HG03175 (cell line): Measurements from ENCODE around the gene MARK3.

ENCODE experiments used
- ATAC-seq: cut with Tn5 transposase; IDR thresholded peaks from one replicate; pipeline ENCODE4 v1.9.1; 2021; ENCODE audit warnings: mild to moderate bottlenecking, moderate library complexity; ENCODE audit not compliant: unreplicated experiment

The MARK3 gene

DNA sequence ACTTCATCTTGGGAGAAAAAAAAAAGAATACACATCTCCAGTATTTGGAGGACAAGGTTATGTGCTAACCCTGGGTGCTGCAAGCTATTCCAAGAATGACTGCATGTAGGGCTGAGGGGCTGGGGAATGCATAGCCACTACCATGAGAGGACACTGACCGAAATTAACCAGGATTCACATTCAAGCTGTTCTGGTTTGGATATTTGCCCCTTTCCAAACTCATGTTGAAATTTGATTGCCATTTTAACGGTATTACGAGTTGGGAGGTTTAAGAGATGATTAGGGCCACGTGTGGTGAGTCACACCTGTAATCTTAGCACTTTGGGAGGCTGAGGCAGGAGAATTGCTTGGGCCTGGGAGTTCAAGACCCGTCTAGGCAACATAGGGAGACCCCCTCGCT, 18.5 kb upstream of the MARK3 start:
- ATAC-seq: no peak

DNA sequence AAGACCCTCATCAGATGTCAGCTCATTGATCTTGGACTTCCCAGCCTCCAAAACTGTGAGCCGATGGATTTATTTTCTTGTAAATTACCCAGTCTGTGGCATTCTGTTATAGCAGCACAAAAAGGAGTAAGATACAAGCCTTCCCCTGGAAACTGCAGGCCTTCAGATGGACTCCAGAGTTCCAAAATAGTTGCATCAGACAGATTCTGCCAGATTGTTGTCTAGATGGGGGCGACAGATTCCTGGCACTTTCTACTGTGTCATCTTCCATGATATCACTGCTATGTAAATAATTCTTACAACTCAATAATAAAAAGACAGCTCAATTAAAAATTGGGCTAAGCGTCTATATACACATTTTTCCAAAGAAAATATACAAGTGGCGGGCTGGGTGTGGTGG, 17.2 kb upstream of the MARK3 start:
- no peak for ATAC-seq

DNA sequence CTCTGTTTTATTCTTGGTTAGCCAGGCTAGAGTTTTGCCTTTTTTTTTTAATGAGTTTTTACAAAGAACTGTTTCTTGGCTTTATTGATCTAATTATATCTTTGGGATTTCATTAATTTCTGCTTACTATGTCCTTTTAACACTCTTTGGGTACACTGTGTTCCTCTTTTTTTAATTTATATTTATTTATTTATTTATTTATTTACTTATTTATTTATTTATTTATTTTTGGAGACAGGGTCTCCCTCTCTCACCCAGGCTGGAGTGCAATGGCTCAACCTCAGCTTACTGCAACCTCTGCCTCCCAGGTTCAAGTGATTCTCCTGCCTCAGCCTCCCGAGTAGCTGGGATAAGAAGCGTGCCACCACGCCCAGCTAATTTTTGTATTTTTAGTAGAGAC, 15.1 kb upstream of the MARK3 start:
- ATAC-seq: no peak

DNA sequence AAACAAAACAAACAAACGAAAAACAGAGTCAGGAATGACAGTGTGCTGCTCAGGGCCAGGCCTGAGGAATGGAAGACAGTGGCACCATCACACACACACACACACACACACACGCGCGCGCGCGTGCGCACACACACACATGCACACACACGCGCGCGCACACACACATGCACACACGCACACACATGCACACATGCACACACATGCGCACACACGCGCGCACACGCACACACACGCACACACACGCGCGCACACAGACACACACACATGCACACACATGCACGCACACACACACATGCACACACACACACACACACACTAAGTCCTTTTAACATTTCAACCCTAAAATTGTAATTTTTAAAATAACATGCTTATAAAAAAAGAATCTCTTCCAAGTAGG, 13.2 kb upstream of the MARK3 start:
- ATAC-seq: no peak

DNA sequence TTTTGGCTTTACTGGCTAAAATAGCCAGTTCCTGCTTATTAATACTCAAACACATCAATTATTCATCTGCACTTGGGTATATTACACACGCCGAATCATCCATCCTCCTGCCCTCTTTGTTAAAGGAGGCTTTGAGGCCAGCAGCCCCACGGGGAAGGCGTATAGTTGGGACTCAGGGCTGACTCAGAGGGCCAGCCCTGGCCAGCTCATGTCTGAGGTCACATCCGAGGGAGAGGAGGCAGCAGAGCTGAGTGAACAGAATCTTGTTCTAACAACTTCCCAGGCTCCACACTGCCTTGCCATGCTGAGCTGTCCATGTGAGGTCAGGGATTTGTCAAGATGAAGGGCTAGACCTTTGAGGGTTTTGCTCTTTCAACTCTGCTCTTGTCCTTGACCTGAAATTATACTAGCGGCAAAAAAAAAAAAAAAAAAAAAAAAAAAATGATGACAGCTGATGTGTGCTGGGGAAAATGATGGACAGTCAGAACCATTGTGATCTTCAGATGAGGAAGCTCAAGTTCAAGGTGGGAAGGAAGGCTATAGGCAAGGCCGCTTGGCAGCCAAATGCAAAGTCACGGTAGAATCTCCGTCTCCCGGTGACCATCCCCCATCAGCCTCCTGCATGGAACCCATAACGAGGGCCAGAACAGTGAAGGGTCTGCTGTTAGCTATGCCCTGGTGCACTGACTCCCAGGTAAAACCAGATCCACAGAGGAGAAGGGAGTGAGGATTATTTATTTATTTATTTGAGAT, 12.5 kb upstream of the MARK3 start:
- ATAC-seq: no peak

DNA sequence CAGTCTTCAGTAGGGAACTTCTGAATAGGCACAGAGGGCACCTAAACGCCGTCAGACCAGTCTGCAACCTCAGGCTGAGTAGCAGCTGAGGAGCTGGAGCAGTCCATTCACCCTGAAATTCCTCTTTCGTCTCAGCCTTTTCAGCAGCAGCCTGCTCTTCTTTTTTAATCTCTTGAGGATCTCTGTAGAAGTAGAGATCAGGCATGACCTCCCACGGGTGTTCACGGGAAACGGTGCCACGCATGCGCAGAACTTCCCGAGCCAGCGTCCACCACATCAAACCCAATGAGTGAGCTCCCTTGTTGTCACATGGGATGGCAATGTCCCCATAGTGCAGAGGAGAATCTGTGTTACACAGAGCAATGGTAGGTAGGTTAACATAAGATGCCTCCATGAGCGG, 11.1 kb upstream of the MARK3 start:
- no peak for ATAC-seq

DNA sequence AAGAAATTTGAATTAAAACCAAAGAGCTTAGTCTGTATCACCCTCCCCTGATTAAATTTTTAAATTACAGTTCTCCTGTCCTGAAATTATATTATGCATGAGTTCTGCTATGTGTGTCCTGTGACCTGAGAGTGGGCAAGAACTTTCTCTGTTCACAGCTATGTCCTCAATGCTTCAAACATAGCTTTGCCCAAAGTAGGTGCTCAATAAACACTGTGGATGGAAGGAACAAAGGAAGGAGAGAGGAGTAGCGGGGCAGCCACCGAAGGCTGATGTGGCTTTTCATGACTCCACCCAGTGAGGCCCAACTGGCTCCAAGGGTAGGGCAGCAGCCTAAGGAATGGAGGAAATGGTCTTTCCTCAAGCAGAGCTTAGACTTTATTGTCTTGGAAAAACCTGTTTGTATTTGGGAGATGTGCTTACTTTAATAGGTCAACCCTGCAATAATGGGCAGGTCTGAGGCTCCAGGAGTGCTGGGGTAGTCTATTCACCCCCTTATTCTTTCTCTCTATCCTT, 7.6 kb upstream of the MARK3 start:
- no peak for ATAC-seq

DNA sequence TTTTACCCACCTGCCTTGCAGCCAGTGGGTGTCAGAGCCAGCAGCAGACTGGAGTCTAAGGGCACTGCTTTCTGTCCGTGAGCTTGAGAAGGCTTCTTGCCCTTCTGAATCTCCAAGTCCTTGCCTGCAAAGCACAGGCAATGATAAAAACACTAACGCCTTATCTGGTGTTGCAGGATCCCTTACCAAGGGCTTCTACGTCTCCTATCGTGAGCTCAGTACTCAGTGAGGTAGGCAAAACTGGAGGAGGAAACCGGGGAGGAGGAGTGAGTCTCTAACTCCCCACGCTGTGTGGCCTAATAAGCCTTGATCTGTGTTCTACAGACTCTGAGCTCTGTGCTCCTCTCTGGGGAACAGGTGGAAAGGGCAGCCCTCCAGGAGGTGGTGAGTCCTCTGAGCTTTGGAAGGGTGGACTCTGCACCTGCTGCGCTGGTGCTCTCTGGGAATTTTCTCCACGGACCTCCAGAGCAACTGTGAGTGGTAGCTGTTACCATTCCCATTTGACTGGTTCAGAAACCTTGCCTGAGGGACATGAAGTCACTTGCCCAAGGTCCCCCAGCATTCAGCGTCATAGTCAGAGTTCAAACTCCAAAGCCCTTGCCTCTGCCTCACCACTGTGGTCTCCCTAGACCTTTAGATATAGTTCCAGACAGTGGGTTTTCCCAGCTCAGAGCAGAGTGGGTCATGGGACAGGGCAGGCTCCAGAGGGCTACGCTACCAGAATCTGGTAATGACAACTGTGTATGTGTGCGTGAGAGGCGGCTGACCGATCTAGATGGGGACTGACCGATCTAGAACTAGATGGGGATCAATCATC, 7.0 kb upstream of the MARK3 start:
- no peak for ATAC-seq

DNA sequence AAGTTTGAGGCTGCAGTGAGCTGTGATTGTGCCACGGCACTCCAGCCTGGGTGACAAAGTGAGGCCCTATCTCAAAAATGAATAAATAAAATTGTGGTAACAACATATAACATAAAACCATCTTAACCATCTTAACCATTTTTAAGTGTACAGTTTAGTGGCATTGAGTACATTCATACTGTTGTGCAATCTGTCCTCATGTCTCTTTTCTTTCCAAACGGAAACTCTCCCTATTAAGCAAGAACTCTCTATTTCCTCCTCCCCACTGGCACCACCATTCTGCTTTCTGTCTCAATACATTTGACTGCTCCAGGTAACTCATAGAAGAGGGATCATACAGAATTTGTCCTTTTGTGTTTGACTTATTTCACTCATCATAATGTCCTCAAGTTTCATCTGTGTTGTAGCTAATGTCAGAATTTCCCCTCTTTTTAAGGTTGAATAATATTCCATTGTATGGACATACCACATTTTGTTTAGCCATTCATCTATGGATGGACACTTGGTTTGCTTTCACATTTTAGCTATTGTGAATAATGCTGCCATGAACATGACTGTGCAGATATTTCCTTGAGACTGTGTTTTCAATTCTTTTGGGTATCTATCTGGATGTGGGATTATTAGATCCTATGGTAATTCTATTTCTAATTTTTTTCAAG, 4.4 kb upstream of the MARK3 start:
- no peak for ATAC-seq

DNA sequence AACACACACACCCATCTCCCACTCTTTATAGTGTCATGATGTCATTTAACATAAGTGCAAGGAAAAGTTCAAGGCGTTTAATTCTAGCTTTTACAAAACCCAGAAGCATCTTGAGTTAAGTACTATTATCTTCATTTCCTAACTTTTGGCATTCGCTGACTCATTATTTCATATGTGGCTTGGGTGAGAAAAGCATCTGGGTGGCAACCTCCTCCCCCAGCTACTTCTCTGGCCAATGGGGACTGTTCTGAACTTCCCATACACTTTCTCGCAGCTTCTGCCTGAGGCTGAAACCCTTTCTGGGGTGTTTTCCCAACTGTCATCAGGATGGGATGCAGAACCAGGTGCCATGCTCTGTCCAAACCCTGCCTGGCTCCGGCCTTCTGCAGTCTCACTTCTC, 2.8 kb upstream of the MARK3 start:
- ATAC-seq: no peak

DNA sequence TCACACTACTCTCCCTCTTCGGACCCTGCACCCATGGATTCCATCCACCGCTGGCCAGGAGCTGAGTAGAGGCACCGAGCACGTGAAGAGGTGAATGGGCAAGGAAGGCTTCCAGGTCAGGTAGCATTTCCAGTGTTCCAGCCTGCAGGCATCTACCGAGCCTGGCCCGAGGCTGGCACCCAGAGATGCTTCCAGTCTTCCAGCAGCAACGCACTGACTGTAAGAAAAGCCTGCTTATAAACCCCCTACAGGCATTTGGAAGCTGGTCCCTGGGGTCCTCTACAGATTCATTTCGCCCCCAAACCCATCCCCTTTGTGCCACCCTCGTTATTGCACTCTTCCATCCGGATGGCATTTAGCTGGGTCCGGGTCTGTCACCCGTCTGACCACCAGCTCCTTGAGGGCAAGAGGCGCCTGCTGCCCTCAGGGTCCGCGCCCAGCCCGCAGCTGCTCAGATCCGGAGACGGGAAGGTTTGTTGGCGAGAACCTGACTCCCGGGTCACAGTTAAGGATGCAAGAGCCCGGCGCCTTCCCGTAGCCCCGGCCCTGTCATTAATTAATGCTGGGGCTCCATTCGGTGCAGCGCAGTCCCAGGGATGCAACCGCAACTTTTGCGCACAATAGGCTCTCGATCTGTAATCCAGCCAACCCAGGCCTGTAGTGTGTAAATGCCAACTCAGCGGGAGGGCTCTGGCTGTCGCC, 614 bp upstream of the MARK3 start:
- ATAC-seq: peak; percentile 16

DNA sequence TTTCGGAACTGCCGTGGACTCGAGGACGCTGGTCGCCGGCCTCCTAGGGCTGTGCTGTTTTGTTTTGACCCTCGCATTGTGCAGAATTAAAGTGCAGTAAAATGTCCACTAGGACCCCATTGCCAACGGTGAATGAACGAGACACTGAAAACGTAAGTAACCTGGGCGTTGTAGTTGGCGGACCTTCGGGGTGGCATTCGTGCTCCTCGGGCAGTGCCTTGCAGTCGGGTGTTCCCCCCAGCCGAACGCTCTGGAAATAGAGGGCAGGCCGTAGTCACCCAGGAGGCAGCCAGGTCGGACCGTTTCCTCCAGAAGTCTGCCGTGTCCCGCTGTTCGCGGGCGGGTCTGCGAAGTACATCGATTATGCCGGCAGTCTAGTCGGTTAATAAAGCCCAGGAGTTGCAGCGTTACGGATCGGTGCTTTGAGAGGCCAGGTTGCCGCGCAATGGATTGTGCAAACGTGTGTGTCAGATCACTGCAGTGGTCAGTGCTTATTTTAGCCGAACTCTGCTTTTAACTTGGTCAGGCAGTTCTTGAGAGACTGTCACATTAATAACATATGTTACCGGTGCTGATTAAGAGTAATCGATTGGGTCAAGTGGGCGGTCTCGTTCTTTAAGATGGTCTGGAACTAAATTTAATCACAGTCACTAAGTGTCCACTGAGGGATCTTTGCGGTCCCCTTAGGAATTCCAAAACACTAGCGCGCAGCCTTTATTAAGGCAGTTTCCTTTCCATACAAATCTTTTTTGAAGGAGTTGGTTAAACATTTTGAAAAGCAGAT, 906 bp downstream of the MARK3 start:
- ATAC-seq: peak; percentile 5

DNA sequence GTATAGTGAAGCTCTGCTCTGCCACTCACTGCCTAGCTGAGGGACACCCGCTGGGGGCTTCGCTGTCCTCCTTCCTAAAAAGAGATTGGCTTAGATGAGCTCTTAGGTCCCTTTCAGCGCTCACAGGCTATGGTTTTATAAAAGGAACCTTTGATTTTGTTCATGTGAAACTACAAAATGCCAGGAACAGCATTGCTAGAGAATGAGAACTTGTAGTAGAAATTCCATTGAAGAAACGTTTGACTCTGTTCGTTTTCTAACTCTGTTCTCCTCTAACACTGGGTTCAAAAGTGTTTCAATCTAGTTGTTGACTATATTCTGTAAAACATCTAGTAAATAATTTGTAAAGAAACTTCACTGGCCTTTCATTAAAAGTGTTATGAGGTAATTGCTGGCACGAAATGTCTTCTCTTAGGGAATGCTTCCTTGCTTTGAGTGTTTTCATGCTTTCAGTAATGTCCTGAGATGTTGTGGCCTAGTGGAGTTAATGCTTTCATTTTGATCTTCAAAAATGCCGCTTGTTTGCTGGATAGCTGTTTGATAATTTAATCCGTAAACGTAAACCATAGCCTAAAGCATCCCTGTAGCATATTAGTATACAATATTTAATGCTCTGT, 1.6 kb downstream of the MARK3 start:
- ATAC-seq: no peak

DNA sequence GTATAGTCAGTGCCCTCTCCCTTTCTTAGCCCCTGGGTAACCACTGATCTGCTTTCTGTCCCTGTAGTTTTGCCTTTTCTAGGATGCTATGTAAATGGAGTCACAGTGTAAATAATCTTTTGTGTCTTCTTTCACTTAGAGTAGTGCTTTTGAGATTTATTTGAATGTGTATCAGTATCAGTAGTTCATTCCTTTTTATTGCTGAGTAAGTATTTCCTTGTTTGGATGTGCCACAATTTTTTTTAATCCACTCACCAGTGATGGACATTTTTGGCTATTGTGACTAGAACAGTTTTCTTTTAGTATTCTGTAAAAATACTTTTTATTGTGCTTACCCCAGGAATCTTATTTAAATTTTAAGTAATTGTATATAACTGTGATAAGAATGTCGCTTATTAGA, 3.4 kb downstream of the MARK3 start:
- no peak for ATAC-seq

DNA sequence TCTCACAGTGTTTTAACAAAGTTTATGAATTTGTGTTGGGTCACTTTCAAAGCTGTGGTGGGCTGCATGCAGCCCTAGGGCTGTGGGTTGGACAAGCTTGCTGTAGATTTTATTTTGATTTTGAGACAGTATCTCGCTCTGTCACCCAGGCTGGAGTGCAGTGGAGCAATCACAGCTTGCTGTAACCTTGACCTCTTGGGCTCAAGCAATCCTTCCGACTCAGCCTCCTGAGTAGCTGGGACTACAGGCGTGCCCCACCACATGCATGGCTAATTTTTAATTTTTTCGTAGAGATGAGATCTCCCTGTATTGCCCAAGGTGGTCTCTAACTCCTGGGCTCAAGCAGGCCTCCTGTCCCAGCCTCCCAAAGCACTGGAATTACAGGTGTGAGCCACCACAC, 5.4 kb downstream of the MARK3 start:
- no peak for ATAC-seq

DNA sequence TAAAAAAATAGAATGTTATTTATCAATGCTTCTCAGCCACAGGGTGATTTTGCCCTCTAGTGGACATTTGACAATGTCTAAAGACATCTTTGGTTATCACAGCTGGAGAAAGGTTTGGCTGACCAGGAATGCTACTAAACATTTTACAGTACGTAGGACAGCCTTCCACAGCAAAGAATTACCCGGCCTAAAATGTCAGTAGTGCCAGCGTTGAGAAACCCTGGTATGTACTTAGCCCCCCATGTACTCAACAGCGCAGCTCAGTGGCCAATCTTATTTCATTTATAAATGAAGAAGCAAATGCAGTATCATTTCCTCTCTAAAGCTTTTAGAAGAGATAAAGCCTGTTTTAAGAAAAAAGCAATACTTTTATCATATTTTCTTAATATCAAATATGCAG, 5.8 kb downstream of the MARK3 start:
- no peak for ATAC-seq

DNA sequence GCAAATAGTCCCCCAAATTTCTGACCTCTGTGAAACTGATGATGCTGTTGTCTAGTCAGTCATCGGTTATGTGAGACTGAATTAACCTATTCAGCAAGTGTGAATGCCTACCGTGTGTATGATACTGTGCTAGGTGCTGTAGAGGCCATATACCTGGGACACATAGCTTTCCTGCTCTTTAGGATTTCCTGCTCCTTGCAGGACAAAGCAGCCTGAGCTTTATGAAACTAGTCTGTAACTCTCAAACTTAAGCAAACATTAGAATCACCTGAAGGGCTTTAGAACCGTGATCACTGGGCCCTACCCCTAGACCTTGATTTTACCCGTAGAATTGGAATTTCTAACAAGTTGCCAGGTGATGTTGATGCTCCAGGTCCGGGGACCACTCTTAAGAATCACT, 6.9 kb downstream of the MARK3 start:
- ATAC-seq: no peak

DNA sequence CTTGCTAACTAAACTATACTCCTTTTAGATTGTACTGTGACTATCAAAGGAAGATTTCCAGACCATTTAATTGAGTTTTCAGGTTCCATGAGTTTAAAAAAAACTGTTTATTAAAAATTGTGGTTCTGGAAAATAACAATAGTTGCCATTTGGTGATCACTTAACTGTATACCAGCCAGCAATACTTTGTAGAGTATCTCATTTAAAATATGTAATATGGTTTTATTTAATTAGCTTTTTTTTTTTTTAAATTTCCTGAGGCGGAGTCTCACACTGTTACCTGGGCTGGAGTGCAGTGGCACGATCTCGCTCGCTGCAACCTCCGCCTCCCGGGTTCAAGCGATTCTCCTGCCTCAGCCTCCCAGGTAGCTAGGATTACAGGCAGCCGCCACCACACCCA, 7.4 kb downstream of the MARK3 start:
- no peak for ATAC-seq

DNA sequence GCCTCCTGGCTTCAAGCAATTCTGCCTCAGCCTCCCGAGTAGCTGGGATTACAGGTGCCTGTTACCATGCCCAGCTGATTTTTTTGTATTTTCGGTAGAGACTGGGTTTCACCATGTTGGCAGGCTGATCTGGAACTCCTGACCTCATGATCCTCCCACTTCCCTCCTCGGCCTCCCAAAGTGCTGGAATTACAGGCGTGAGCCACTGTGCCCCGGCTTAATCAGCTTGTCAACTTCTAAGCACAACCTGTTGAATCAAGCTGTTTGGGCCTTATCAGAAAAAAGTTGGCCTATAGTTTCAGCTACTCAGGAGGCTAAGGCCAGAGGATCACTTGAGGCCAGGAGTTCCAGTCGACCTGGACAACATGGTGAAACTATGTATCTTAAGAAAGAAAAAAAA, 7.9 kb downstream of the MARK3 start:
- no peak for ATAC-seq
